Liver (tissue), 9 donors: ENCODE measurements around the gene NIT1. TPM values are rescaled to one million over a fixed set of nuclear protein-coding genes. Genes with fewer than 3 reads are reported as not detected.

Source experiments
- DNase-seq: peaks from one replicate; pipeline ENCODE4 v3.0.0-alpha.2; 2017; ENCODE audit warnings: low spot score
- H3K27ac ChIP-seq, 2 donors: one replicate each; pipeline ENCODE4 v1.7.0; 2013; ENCODE audit warnings: inconsistent platforms in 2 of 2, low read length in 2 of 2, control low read depth in 1 of 2, low read depth in 1 of 2, mild to moderate bottlenecking in 1 of 2
- H3K27me3 ChIP-seq, 4 donors: one replicate each; pipeline versions ENCODE4 v1.6.1 to v1.7.0; 2013; ENCODE audit warnings: low read length in 3 of 4, inconsistent platforms in 1 of 4, mild to moderate bottlenecking in 1 of 4, moderate library complexity in 1 of 4; ENCODE audit not compliant: control insufficient read depth in 4 of 4, insufficient read depth in 4 of 4
- H3K36me3 ChIP-seq, 4 donors: one replicate each; pipeline versions ENCODE4 v1.6.1 to v1.7.0; 2013; ENCODE audit warnings: low read length in 3 of 4, mild to moderate bottlenecking in 3 of 4, low read depth in 1 of 4, moderate library complexity in 1 of 4; ENCODE audit not compliant: control insufficient read depth in 4 of 4, insufficient read depth in 3 of 4
- H3K4me1 ChIP-seq, 4 donors: one replicate each; pipeline versions ENCODE4 v1.6.1 to v1.7.0; 2013; ENCODE audit warnings: low read length in 3 of 4, mild to moderate bottlenecking in 3 of 4, moderate library complexity in 1 of 4; ENCODE audit not compliant: control insufficient read depth in 4 of 4, insufficient read depth in 4 of 4
- H3K4me3 ChIP-seq, 3 donors: one replicate each; pipeline versions ENCODE4 v1.6.1 to v1.7.0; 2013; ENCODE audit warnings: low read length in 3 of 3, control low read depth in 1 of 3, low read depth in 1 of 3, mild to moderate bottlenecking in 1 of 3
- H3K9ac ChIP-seq, 2 donors: one replicate each; pipeline ENCODE4 v1.7.0; 2013; ENCODE audit warnings: low read length in 2 of 2, mild to moderate bottlenecking in 2 of 2, moderate library complexity in 2 of 2, control low read depth in 1 of 2, low read depth in 1 of 2
- H3K9me3 ChIP-seq, 4 donors: one replicate each; pipeline versions ENCODE4 v1.6.1 to v1.7.0; 2013; ENCODE audit warnings: low read length in 3 of 4; ENCODE audit not compliant: control insufficient read depth in 4 of 4
- ATF3 ChIP-seq: IDR thresholded peaks from 2 replicates; pipeline ENCODE4 v1.6.1; 2016; ENCODE audit warnings: antibody characterized with exemption
- CTCF ChIP-seq: fragments of 150-350 bp; IDR thresholded peaks from 2 replicates; pipeline ENCODE4 v1.5.1; 2017; ENCODE audit warnings: improper control_type of control experiment, low read depth, low read length; ENCODE audit not compliant: missing input control
- EGR1 ChIP-seq, 2 donors: IDR thresholded peaks; 2 replicates each; pipeline ENCODE4 v1.6.1; 2016 to 2018; ENCODE audit warnings: antibody characterized with exemption in 2 of 2, low read depth in 2 of 2
- FOXA1 ChIP-seq: IDR thresholded peaks from 2 replicates; pipeline ENCODE4 v1.6.1; 2016; ENCODE audit warnings: antibody characterized with exemption
- GABPA ChIP-seq, 2 donors: IDR thresholded peaks in 1 of 2; conservative IDR thresholded peaks in 1 of 2; 2 replicates each; pipeline ENCODE4 v1.6.1; 2016; ENCODE audit warnings: antibody characterized with exemption in 2 of 2, mild to moderate bottlenecking in 1 of 2, moderate library complexity in 1 of 2
- HNF4G ChIP-seq: IDR thresholded peaks from 2 replicates; pipeline ENCODE4 v1.6.1; 2016; ENCODE audit warnings: antibody characterized with exemption
- NR2F2 ChIP-seq: IDR thresholded peaks from 2 replicates; pipeline ENCODE4 v1.6.1; 2016; ENCODE audit warnings: antibody characterized with exemption
- RAD21 ChIP-seq, 2 donors: IDR thresholded peaks; 2 replicates each; pipeline ENCODE4 v1.6.1; 2016; ENCODE audit warnings: antibody characterized with exemption in 2 of 2, mild to moderate bottlenecking in 2 of 2
- REST ChIP-seq: IDR thresholded peaks from 2 replicates; pipeline ENCODE4 v1.6.1; 2016; ENCODE audit warnings: antibody characterized with exemption, mild to moderate bottlenecking
- YY1 ChIP-seq: IDR thresholded peaks from 2 replicates; pipeline ENCODE4 v1.6.1; 2016; ENCODE audit warnings: antibody characterized with exemption, mild to moderate bottlenecking
- WGBS: extraction: QIAGEN DNeasy Blood & Tissue Kit; methylation state at CpG from one replicate; pipeline ENCODE4 v1.1.7; 2013; 5-methylcytosine and 5-hydroxymethylcytosine counted together
- polyA plus RNA-seq, 2 donors: library from polyadenylated mRNA; stranded (reverse) in 1 of 2; unstranded in 1 of 2; fragments of 200-250 nt in 1 of 2; fragments of >200 nt in 1 of 2; fragmentation: Nextera tagmentation in 1 of 2; extraction: Ambion mirVana in 1 of 2; gene quantifications; one replicate each; pipeline versions ENCODE4 v1.2.1 to v1.2.3, GENCODE V29; 2013 to 2015
- total RNA-seq, 2 donors: library from RNA; depleted of rRNA; stranded (reverse); fragments of >200 nt; gene quantifications; one replicate each; pipeline ENCODE4 v1.2.3, GENCODE V29; 2014
- TF ChIP-seq, protein P1 (sequence below): IDR thresholded peaks from 2 replicates; pipeline ENCODE4 v1.6.1; 2016; ENCODE audit warnings: antibody characterized with exemption
- donor health status: healthy.
- donor health status: healthy.
- donor health status: healthy.
- donor health status: healthy.
- donor health status: healthy.

NIT1 gene
- total and polyA plus RNA-seq, 4 donors, result 17.8 to 45.8 (median 39.3) TPM

GRCh38 chr1:161091796-161092507 is 26.0 kb upstream of the NIT1 start:
- 98% methylated on average over 7 of the region's 7 CpGs for WGBS
- no peak for TF ChIP-seq ATF3
- TF ChIP-seq NR2F2, result no peak
- TF ChIP-seq HNF4G, result no peak
- no peak for TF ChIP-seq REST
- no peak for TF ChIP-seq YY1
- TF ChIP-seq GABPA (IDR thresholded peaks at IDR 0.05 in 1 of 2, conservative IDR thresholded peaks at IDR 0.05 in 1 of 2), result no peak
- TF ChIP-seq CTCF, result no peak
- TF ChIP-seq FOXA1, result no peak
- TF ChIP-seq, protein P1, sequence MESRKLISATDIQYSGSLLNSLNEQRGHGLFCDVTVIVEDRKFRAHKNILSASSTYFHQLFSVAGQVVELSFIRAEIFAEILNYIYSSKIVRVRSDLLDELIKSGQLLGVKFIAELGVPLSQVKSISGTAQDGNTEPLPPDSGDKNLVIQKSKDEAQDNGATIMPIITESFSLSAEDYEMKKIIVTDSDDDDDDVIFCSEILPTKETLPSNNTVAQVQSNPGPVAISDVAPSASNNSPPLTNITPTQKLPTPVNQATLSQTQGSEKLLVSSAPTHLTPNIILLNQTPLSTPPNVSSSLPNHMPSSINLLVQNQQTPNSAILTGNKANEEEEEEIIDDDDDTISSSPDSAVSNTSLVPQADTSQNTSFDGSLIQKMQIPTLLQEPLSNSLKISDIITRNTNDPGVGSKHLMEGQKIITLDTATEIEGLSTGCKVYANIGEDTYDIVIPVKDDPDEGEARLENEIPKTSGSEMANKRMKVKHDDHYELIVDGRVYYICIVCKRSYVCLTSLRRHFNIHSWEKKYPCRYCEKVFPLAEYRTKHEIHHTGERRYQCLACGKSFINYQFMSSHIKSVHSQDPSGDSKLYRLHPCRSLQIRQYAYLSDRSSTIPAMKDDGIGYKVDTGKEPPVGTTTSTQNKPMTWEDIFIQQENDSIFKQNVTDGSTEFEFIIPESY, result no peak
- no peak overlapping the region for H3K27ac ChIP-seq

GRCh38 chr1:161092621-161093028 is 25.3 kb upstream of the NIT1 start:
- no peak for TF ChIP-seq NR2F2
- TF ChIP-seq HNF4G, result no peak
- TF ChIP-seq ATF3, result no peak
- TF ChIP-seq EGR1 (IDR thresholded peaks at IDR 0.05; ENCODE audit: low read depth in 2 of 2), result no peak
- TF ChIP-seq RAD21 (IDR thresholded peaks at IDR 0.05), result no peak
- no peak for DNase-seq
- H3K36me3 ChIP-seq, result no peaks in the 10 kb centered on the region
- H3K4me1 ChIP-seq, result peaks cover 0 to 5% (median under 1%) of the 10 kb centered on the region in 4 donors
- H3K4me3 ChIP-seq, result no peak overlapping the region
- H3K27me3 ChIP-seq, result no peaks in the 10 kb centered on the region
- H3K27ac ChIP-seq, result no peak overlapping the region
- 89% methylated on average over 3 of the region's 3 CpGs for WGBS
- no peaks in the 10 kb centered on the region for H3K9me3 ChIP-seq
- no peak overlapping the region for H3K9ac ChIP-seq

More at GRCh38 chr1:161091796-161092507, 26.0 kb upstream of the NIT1 start:
- no peaks in the 10 kb centered on the region for H3K9me3 ChIP-seq
- no peak overlapping the region for H3K9ac ChIP-seq
- H3K4me1 ChIP-seq, result peaks cover 0 to 1% (median 0%) of the 10 kb centered on the region in 4 donors
- H3K36me3 ChIP-seq, result no peaks in the 10 kb centered on the region
- H3K4me3 ChIP-seq, result no peak overlapping the region
- no peaks in the 10 kb centered on the region for H3K27me3 ChIP-seq
- DNase-seq, result no peak
